KG1 (cell line): ENCODE data around the gene OR2V1.
"Not testable (repeated sequence)": the region's sequence is repeated elsewhere in the genome, so short reads cannot be mapped to it uniquely, and the experiment has no call there.

Source experiments
- DNase-seq: peaks from one replicate; lab custom pipeline; 2025; lab: John Stamatoyannopoulos, UW

Gene OR2V1

GRCh38 chr5:181130832-181131496, at the start of gene OR2V1:
Gene OR2V1 (minus strand): TSS chr5:181131169. CDS start chr5:181125304, 5,865 bp downstream.
- no peak for DNase-seq

- not testable (repeated sequence) for DNase-seq
These were observed 46.6 kb upstream of the OR2V1 start for GRCh38 chr5:181177559-181177958.

- DNase-seq, result no peak
These were observed 45.4 kb upstream of the OR2V1 start for GRCh38 chr5:181176254-181176952.

- DNase-seq, result no peak
These were observed 42.7 kb upstream of the OR2V1 start for GRCh38 chr5:181173420-181174342.

GRCh38 chr5:181173027-181173419, 42.1 kb upstream of the OR2V1 start:
- DNase-seq, result no peak

- DNase-seq, result no peak
These were observed 40.8 kb upstream of the OR2V1 start for GRCh38 chr5:181171782-181172181.

- DNase-seq, result no peak
These were observed 40.0 kb upstream of the OR2V1 start for GRCh38 chr5:181170996-181171395.

- DNase-seq, result no peak
These were observed 39.4 kb upstream of the OR2V1 start for GRCh38 chr5:181170237-181170825.

GRCh38 chr5:181169459-181170236, 38.7 kb upstream of the OR2V1 start:
- not testable (repeated sequence) for DNase-seq

GRCh38 chr5:181168595-181169118, 37.7 kb upstream of the OR2V1 start:
- no peak for DNase-seq

- DNase-seq, result no peak
These were observed 37.0 kb upstream of the OR2V1 start for GRCh38 chr5:181167814-181168488.

GRCh38 chr5:181166812-181167733, 36.1 kb upstream of the OR2V1 start:
- no peak for DNase-seq

GRCh38 chr5:181164076-181164952, 33.3 kb upstream of the OR2V1 start:
- DNase-seq, result no peak

- no peak for DNase-seq
These were observed 32.6 kb upstream of the OR2V1 start for GRCh38 chr5:181163487-181164075.

GRCh38 chr5:181161534-181162175, 30.7 kb upstream of the OR2V1 start:
- no peak for DNase-seq

GRCh38 chr5:181160755-181161533, 30.0 kb upstream of the OR2V1 start:
- DNase-seq, result not testable (repeated sequence)
